MM.1S (cell line): ENCODE measurements around the gene MTHFR.

Experiments
- DNase-seq: peaks from one replicate; pipeline ENCODE4 v3.0.0-alpha.2; 2015
- H2AFZ ChIP-seq: fragments of 300-600 bp; sonication (generic); 2 replicates; pipeline ENCODE4 v1.6.0; 2016; ENCODE audit warnings: antibody characterized with exemption, low read length
- H3F3A ChIP-seq: fragments of 300-600 bp; sonication (generic); 2 replicates; pipeline ENCODE4 v1.6.1; 2016; ENCODE audit warnings: mild to moderate bottlenecking, antibody characterized with exemption, low read length, moderate library complexity, mixed read lengths; ENCODE audit not compliant: insufficient read depth
- H3K27ac ChIP-seq: fragments of 300-600 bp; sonication (generic); 2 replicates; pipeline ENCODE4 v1.5.1; 2016; ENCODE audit warnings: mild to moderate bottlenecking, low read length
- H3K27me3 ChIP-seq: fragments of 300-600 bp; sonication (generic); replicated peaks from 2 replicates; pipeline ENCODE4 v1.6.0; 2016; ENCODE audit warnings: low read length; ENCODE audit not compliant: insufficient read depth
- H3K36me3 ChIP-seq: fragments of 300-600 bp; sonication (generic); replicated peaks from 2 replicates; pipeline ENCODE4 v1.6.1; 2016; ENCODE audit warnings: mild to moderate bottlenecking, low read length, mixed read lengths; ENCODE audit not compliant: insufficient read depth
- H3K4me1 ChIP-seq: fragments of 300-600 bp; sonication (generic); 2 replicates; pipeline ENCODE4 v1.6.1; 2016; ENCODE audit warnings: low read length, mixed read lengths
- H3K4me2 ChIP-seq: fragments of 300-600 bp; sonication (generic); 2 replicates; pipeline ENCODE4 v1.6.0; 2016; ENCODE audit warnings: low read depth, low read length
- H3K4me3 ChIP-seq: fragments of 300-600 bp; sonication (generic); 2 replicates; pipeline ENCODE4 v1.5.1; 2016; ENCODE audit warnings: low read length, mixed read lengths
- H3K79me2 ChIP-seq: fragments of 300-600 bp; sonication (generic); 2 replicates; pipeline ENCODE4 v1.6.1; 2016; ENCODE audit warnings: mixed run types, low read length, mixed read lengths
- H3K9ac ChIP-seq: fragments of 300-600 bp; sonication (generic); 2 replicates; pipeline ENCODE4 v1.6.1; 2016; ENCODE audit warnings: low read length, mixed read lengths
- H3K9me2 ChIP-seq: fragments of 300-600 bp; sonication (generic); replicated peaks from 2 replicates; pipeline ENCODE4 v1.6.1; 2016; ENCODE audit warnings: mild to moderate bottlenecking, low read length, mixed read lengths; ENCODE audit not compliant: insufficient read depth
- H3K9me3 ChIP-seq: fragments of 300-600 bp; sonication (generic); replicated peaks from 2 replicates; pipeline ENCODE4 v1.6.1; 2016; ENCODE audit warnings: mild to moderate bottlenecking, low read length, mixed read lengths; ENCODE audit not compliant: insufficient read depth
- H4K20me1 ChIP-seq: fragments of 300-600 bp; sonication (generic); 2 replicates; pipeline ENCODE4 v1.6.1; 2016; ENCODE audit warnings: mild to moderate bottlenecking, low read length, moderate library complexity, mixed read lengths; ENCODE audit not compliant: insufficient read depth
- CTCF ChIP-seq: fragments of 300-600 bp; sonication (generic); IDR thresholded peaks from 2 replicates; pipeline ENCODE4 v1.5.1; 2016; ENCODE audit warnings: antibody characterized with exemption, low read length, mixed read lengths
- EZH2 ChIP-seq: fragments of 300-600 bp; sonication (generic); optimal IDR thresholded peaks from 2 replicates; pipeline ENCODE3; 2017; ENCODE audit warnings: low read depth, mild to moderate bottlenecking, antibody characterized with exemption, low read length, mixed read lengths
- EZH2phosphoT487 ChIP-seq: fragments of 300-600 bp; sonication (generic); IDR thresholded peaks from 2 replicates; pipeline ENCODE4 v1.6.1; 2018; ENCODE audit warnings: antibody characterized with exemption, low read length

The MTHFR gene

GRCh38 chr1:11738783-11739182 lies 67.0 kb downstream of the MTHFR start:
- Histone ChIP-seq H2AFZ (no peak overlapping the region), H3K79me2 (peaks cover 7% of the 10 kb centered on the region), H3K4me2 (no peak overlapping the region), H3K4me1 (peaks cover 40% of the 10 kb centered on the region), H3K36me3 (no peaks in the 10 kb centered on the region), H3K9me3 (no peaks in the 10 kb centered on the region), H3K27me3 (no peaks in the 10 kb centered on the region), H3K9me2 (no peaks in the 10 kb centered on the region), H3K27ac (no peak overlapping the region), H4K20me1 (no peaks in the 10 kb centered on the region), H3K4me3 (no peak overlapping the region), H3F3A (peaks cover 24% of the 10 kb centered on the region), H3K9ac (no peak overlapping the region)
- DNase-seq = no peak
- no peak for TF ChIP-seq EZH2phosphoT487
- no peak for TF ChIP-seq EZH2
- TF ChIP-seq CTCF = no peak

DNA sequence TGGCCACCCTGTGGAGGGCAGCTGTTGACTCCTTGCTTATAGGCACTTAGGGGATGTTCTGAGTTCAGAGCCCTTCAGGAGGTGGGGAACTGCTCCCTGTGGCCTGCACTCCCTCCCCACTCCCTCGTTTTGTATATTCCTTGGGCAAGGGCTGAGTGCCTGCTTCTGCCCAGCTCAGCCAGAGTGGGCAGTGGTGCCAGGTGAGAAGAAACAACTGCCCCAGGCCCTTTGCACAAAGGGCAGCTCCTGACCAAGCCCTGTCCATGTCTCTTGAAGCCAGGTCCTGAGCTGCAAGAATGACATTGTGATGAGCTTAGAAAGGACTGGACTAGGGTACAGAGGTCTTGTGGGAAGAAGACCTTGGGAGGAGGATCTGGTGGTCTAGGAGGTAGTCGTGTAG lies 67.7 kb downstream of the MTHFR start:
- Histone ChIP-seq H3K9ac (no peak overlapping the region), H3K9me2 (no peaks in the 10 kb centered on the region), H3K9me3 (no peaks in the 10 kb centered on the region), H3K27ac (no peak overlapping the region), H2AFZ (no peak overlapping the region), H3K4me3 (no peak overlapping the region), H3K36me3 (no peaks in the 10 kb centered on the region), H3K4me2 (no peak overlapping the region), H4K20me1 (no peaks in the 10 kb centered on the region), H3F3A (peaks cover 24% of the 10 kb centered on the region), H3K79me2 (peaks cover 7% of the 10 kb centered on the region), H3K27me3 (no peaks in the 10 kb centered on the region), H3K4me1 (peaks cover 40% of the 10 kb centered on the region)
- no peak for DNase-seq
- TF ChIP-seq CTCF (no peak), EZH2 (no peak), EZH2phosphoT487 (no peak)

DNA sequence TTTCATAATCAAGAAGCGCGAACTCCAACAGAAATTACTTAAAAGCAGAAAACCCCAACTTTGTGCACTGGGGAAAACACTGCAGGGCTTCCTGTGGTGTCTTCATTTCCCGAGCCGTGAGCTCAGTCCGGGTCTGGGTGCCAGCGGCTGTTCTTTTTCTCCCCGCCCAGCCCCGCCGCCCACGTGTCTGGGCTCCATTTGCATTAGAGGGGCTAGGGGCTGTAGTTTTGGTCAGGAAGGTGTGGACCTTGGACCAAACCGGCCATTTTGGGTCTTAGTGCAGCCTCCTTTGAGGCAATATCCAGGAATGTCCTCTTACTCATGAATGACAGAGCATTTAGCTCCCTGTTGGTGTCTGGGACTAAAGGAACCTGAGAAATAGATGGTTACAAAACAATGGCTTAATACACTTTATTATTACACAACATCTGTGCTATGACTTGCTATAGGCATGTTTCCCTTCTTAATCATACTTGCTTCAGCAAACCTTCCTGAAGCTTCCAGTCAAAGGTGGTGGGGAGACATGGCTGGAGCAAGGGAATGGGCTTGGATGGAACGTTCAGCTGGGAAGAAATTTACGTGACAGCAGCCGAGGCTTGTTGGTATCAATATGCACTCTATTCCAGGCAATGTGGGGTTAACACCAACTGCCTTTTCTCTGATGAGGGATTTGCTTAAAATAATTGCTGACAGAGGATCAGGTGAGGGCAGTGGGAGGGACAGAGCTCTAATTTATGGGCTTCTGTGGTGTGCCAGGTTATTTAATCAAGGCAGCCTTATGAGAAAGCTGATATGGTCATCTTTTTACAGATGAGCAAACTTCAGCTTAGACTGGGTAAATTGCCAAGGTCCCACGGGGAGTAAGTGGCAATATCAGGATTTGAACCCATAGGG lies 68.8 kb downstream of the MTHFR start:
- H3K27ac ChIP-seq = peak overlapping the region; percentile 65
- peaks cover 40% of the 10 kb centered on the region for H3K4me1 ChIP-seq
- H3K27me3 ChIP-seq = no peaks in the 10 kb centered on the region
- H3K9me3 ChIP-seq = no peaks in the 10 kb centered on the region
- peak overlapping the region; percentile 91 for H3K9ac ChIP-seq
- TF ChIP-seq CTCF (no peak), EZH2phosphoT487 (no peak), EZH2 (no peak)
- H3K9me2 ChIP-seq = no peaks in the 10 kb centered on the region
- no peaks in the 10 kb centered on the region for H4K20me1 ChIP-seq
- peak overlapping the region; percentile 99 for H3K4me3 ChIP-seq
- peaks cover 7% of the 10 kb centered on the region for H3K79me2 ChIP-seq
- peak overlapping the region; percentile 96 for H2AFZ ChIP-seq
- peak; percentile 73 for DNase-seq
- peaks cover 24% of the 10 kb centered on the region for H3F3A ChIP-seq
- no peaks in the 10 kb centered on the region for H3K36me3 ChIP-seq
- peak overlapping the region; percentile 96 for H3K4me2 ChIP-seq
